GM19240 (cell line): ENCODE data around the gene SMIM27.

Experiments used
- DNase-seq: peaks from one replicate; pipeline ENCODE4 v3.0.0; 2011; ENCODE audit warnings: low spot score; ENCODE audit not compliant: insufficient read length

SMIM27 gene

DNA sequence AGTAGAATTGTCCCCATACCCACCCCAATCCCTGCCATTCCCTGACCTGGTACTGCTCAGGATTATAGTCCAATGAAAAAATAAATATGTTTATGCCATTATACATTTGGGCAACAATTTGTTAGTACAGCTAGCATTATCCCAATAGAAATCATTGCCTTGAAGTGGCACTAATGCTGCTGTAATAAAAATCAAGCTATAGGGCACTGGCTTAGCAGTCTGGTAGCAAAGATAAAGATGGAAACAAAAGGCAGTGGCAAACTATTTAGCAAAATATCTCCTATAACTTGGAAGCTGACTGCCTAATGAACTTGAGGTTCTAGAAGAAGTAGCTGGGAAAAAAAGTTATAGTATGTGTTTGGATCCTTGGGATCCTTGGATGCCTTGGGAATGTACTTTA lies 2.5 kb downstream of the SMIM27 start:
- DNase-seq: no peak

DNA sequence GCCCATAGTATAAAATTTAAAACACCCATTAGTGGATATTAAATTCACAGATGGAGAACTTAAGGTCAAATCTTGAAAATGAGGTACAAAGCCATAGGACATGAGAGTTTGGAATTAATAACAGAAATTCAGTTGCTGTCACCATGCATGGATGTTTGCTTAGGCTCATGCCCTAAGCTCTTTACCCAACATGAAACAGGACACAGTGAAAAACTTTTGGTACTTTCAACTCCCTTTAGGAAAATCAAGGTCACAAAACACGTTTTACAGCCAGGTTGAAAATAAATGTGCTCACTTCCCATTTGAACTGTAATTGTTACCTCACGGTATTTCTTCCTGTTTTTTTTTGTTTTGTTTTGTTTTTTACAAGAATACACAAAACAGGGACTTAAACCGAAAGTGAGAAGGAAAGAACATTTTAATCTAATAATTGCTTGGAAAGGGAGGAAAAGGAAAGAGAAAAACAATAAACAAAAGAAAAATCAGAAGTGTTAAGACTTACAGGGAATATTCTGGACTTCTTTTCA lies 6.3 kb downstream of the SMIM27 start:
- no peak for DNase-seq

GRCh38 chr9:32565967-32566366 lies 13.8 kb downstream of the SMIM27 start:
- DNase-seq: no peak

DNA sequence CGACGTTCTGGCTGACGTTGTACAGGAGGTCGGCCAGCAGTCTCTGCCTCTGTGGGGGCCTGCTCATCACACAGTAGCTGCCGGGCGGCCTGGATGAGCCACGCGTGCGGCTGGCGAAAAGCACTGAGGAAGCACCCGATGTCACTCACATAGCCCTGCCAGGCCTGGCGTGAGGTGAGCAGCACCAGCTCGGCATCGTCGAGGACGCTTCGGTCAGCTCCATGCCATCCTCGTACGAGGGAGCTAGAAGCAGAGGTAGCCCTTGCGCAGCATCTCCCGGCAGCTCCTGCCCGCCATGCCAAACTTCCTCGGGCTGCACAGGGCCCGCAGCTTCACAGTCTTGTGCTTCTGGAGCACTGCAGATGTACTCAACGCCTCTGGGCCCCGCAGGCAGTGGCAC lies 14.6 kb downstream of the SMIM27 start:
- no peak for DNase-seq

- DNase-seq: no peak
Measured at GRCh38 chr9:32570262-32570661, 18.1 kb downstream of the SMIM27 start.

GRCh38 chr9:32571969-32572899 lies 20.1 kb downstream of the SMIM27 start:
- DNase-seq: peak; percentile 70

DNA sequence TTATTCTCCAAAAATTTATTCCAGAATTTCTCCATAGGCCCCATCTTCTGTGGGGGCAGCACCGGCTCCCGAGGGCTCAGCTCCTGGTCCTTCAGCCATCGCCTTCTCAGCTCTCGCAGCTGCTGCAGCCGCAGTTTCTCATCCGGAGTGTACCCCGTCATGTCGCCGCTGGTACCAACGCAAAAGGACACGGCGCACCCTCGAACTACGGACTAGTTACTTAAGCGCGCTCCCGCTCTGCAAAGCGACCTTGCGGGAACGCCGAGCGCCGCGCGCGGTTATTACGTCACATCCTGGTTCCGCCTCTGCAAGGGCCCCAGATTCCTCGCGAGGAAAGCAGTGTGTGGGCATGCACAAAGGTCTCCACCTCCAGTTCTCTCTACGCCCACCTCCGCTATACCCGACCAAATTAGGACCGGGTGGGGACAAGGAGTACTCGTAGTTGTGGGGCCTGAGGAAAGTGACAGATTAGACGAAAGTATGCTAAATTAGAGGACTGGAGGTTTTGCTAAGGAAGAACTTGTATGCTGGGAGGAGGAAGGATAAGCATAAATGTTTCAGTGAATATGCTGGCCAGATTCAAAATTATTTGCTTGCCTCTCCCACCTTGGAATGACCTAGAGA lies 20.9 kb downstream of the SMIM27 start, which contains the start of gene NDUFB6:
NDUFB6 (minus strand) TSS at position 260 of the 624 bp plus-strand sequence; CDS start at position 161, 99 bp downstream.
- DNase-seq: peak; percentile 82

- no peak for DNase-seq
Measured at GRCh38 chr9:32573821-32574220, 21.7 kb downstream of the SMIM27 start.

DNA sequence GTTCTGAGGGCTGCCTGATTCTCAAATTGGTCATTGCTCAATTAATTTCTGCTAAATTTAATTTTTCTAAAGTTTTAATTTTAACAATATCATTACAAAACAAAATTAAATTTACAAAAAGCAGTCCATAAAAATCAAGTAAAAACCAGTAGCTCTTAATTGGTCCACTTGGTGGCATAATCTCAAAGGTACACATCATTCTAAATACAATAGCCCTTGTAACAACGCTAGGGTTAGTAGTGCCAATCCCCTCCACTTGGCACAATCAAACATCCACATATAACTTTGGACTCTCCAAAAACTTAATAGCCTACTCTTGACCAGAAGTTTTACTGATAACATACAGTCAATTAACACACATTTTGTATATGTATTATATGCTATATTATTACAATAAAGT lies 22.7 kb downstream of the SMIM27 start:
- DNase-seq: no peak

DNA sequence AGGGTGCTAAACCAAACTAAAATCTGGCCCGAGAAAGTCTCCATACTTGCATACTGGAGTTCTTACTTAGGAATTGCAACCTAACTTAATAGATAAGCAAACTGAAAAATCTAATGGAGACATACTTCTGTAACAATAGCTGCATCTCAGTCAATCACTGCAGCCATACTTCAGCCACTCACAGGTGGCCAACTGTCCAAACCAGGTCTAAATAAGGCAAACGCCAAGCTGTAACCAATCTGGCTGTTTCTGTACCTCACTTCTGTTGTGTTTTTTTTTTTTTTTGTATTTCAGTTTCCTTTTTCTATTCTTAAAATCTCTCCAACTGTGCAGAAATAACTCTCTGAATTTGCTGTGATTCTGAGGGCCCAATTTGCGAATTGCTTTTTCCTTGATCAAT lies 25.2 kb downstream of the SMIM27 start:
- DNase-seq: no peak

DNA sequence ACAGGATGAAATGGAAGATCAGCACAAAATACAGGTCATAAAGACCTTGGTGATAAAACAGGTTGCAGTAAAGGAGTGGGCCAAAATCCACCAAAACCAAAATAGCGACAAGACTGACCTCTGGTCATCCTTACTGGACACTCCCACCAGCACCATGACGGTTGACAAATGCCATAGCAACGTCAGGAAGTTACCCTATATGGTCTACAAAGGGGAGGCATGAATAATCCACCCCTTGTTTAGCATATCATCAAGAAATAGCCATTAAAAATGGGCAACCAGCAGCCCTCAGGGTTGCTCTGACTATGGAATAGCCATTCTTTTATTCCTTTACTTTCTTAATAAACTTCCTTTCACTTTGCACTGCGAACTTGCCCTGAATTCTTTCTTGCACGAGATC lies 26.8 kb downstream of the SMIM27 start:
- no peak for DNase-seq

GRCh38 chr9:32579706-32580331 lies 27.7 kb downstream of the SMIM27 start:
- no peak for DNase-seq

GRCh38 chr9:32580631-32581300 lies 28.6 kb downstream of the SMIM27 start:
- DNase-seq: no peak

DNA sequence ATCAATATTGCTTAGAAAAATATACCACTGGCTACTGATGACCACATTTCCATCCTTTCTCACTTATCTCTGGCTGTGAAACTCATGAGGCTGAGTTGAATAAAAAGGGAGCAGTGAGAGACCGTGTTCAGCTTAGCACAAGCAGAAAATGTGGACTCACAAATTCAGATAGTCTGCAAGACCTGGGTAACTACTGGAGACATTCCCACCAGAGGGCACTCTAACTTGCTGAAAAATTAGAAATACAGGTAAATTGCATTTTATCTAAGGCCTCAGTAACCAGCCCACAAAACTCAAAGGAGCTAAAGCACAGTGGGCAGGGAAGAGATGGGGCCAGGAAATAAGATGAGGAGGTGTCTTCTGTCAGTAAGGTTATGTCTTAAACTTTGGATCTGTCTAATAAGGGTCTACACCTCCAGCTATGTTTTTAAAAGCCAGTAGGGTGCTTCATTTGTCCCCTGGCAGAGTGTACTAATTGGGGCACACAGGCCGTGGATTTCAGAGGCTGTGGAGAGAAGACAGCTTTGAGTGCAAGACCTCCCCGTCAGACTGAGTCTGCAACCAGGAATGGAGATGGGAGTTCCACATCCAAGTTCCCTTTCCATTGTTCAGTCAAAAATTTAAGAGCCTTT lies 29.5 kb downstream of the SMIM27 start:
- DNase-seq: no peak

DNA sequence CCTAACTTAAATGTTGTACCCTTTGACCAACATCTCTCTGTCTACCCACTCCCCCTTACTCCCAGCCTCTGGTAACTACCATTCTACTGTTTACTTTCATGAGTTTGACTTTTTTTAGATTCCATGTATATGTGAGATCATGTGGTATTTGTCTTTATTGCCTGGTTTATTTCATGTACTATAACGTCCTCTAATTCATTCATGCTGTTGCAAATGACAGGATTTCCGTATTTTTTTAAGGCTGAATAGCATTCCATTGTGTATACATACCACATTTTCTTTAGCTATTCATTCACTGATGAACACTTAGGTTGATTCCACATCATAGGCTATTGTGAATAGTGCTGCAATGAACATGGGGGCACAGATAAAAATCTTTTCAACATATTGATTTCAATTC lies 32.7 kb downstream of the SMIM27 start:
- no peak for DNase-seq

GRCh38 chr9:32587901-32588300 lies 35.8 kb downstream of the SMIM27 start:
- no peak for DNase-seq

DNA sequence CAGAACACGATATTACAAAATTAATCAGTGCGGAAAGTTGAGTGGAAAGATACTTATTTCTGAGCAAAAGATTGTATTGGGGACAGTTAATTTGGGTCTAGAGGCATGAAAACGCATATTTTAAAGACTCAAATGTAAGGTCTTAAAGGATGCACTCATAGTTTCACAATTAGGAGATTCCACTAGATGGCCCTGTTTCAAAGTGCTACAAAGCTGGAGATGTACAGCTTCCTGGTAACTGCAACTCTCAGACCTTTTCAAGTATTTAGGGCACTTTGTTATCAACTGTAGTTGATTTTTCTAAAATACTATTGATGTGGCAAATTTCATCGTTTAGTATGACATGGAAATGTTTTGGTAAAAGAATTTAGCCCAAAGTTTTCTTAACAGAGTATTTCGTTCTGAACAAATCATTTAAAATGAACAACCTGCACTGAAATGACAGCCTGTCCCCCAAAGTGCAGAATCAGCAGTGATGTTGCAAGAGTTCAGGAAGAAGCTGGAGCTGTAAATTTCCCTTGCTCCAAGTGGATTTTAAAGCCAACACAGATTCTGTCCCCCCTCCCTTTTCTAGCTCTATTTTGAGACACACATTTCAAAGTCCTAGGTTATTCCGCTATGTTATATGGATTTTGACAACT lies 37.1 kb downstream of the SMIM27 start:
- no peak for DNase-seq

DNA sequence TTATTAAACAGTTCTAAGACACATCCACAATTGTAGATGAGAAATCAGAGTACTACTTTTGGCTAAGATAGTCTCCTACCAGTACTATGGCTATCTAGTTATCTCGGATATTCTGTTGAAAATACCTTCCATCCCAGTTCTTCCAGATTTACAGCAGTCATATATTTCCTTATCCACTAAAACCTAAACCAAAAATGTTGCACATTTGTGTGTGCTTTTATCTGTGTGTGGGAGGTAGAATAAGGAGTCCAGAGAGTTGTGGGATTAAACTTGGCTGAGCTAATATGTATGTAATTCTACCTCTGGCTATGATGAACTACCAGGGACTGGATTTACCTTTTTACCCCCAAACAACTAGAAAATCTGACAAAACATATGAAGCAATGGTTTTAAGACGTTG lies 38.3 kb downstream of the SMIM27 start:
- DNase-seq: no peak

DNA sequence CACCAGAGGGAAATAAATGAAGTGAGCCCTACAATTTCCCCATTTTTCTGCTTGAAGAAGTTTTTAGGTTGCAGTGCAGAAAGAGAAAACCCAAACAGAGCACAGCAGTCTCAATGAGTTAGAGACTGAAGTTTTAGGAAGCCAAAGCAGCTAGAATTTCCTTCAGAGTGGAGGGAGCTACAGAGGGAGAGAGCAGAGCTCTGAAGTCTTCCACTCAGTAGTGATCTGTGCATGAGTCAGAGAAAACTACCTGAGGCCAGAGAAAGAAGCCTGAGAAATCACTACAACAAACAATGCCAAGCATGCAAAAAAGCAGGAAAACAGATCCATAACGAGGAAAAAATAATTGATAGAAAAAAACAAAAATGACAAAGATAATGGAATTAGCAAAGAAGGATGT lies 38.8 kb downstream of the SMIM27 start:
- no peak for DNase-seq

GRCh38 chr9:32596096-32596865 lies 44.2 kb downstream of the SMIM27 start:
- no peak for DNase-seq
